VCaP (cell line): Measurements from ENCODE around the gene TGFA.

Source experiments
- H3K27ac ChIP-seq: fragments of 450-650 bp; 2 replicates; pipeline ENCODE4 v1.5.1; 2017
- TF ChIP-seq, protein P1 (sequence below): fragments of 450-650 bp; conservative IDR thresholded peaks from 2 replicates; pipeline ENCODE4 v1.5.1; 2017; ENCODE audit warnings: mild to moderate bottlenecking, moderate library complexity

Gene TGFA

DNA sequence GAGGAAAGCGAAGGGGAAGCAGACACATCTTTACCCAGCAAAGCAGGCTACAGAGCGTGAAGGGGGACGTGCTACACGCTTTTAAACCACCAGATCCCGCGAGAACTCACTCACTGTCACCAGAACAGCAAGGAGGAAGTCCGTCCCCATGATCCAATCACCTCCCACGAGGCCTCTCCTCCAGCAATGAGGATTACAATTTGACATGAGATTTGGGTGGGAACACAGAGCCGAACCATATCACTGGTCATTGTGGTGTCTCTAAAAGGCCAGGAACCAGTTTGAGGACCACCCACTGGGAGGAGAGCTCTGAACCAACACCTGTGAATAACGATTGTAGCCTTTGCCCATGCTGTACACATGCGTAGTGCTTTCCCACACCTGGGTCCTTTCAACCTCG, 135.1 kb downstream of the TGFA start:
- TF ChIP-seq, protein P1, sequence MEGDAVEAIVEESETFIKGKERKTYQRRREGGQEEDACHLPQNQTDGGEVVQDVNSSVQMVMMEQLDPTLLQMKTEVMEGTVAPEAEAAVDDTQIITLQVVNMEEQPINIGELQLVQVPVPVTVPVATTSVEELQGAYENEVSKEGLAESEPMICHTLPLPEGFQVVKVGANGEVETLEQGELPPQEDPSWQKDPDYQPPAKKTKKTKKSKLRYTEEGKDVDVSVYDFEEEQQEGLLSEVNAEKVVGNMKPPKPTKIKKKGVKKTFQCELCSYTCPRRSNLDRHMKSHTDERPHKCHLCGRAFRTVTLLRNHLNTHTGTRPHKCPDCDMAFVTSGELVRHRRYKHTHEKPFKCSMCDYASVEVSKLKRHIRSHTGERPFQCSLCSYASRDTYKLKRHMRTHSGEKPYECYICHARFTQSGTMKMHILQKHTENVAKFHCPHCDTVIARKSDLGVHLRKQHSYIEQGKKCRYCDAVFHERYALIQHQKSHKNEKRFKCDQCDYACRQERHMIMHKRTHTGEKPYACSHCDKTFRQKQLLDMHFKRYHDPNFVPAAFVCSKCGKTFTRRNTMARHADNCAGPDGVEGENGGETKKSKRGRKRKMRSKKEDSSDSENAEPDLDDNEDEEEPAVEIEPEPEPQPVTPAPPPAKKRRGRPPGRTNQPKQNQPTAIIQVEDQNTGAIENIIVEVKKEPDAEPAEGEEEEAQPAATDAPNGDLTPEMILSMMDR: no peak
- no peak overlapping the region for H3K27ac ChIP-seq

DNA sequence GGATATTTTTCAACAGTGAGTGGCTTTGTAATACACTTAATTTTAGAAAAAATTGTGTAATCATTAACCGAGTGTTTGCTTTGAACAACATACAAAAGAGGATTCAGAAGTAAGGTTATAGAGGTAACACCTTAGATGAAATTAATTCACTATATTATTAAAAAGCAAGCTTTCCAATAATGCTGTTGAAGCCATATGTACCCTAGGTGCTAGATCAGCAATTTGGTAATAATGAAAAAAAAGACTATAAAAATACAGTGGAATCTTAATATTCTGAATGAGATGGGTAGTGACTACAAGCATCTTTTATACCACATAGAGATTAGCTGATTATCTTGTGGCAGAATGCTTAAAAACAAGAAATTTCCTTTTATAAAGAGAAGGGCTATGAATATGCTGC, 136.6 kb downstream of the TGFA start:
- TF ChIP-seq, protein P1: no peak
- H3K27ac ChIP-seq: no peak overlapping the region

DNA sequence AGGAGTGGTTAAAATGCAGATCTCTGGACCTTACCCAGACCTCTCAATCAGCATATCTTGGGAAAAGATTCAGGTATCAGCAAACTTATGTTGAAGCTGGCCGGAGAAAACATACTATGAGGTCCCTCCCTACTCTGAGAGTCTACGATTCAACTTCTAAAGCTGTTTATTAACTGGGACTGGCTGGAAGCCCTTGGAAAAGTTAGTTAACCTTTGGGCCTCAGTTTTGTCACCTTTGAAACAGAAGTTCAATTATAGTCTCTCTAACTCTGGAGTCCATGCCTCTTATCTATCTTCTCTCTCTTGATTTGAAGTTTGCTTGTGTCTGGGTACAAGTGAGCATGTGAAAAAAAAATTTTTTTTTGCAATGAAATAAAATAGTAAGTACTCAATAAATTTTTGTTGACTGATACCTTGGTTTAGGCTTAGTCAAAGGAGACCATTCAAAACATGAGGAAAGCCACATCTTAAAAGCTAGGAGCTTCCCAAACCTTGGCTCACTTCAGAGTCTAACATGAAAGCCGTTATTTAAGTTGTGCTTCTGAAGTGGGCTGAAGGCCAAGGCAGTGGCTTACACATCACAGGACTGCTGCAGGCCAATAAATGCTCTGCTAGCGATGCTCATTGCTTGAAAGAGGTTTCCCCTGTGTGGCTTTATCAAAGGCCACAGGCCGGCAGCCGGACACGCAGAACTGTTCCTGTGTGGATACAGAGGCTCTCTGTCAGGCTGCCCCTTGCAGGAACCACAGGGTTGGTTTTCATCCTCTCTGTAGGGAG, 141.1 kb downstream of the TGFA start:
- no peak overlapping the region for H3K27ac ChIP-seq
- TF ChIP-seq, protein P1: no peak

DNA sequence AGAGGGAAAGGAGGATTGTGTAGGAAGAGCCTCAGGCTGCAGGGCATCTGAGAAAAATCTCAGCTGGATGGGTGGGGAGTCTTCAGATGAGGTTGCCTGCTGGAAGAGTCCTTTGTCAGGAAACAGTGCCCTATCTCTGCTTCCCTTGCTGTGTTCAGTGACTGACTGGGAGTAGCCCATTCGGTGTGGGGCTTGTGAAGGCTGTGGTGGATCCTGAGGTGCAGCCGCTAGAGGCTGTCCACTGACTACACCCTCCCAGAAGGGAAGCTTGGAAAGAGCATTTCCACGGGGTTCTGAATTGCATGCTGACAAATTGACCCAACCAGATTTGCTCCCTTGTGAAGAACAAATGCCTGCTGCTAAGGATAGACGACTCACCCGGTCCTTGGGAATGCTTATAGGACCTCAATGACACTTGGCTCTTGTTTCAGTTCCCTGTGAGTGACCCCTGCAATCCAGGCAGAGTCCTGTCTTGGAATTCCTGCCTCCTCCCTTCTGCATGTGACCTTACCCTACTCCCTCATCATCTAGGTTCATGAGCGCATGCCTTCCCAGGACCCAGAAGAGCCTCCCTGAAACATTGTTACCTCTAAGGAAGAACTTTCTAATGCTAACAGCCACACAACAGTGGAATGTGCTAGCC, 142.0 kb downstream of the TGFA start:
- H3K27ac ChIP-seq: no peak overlapping the region
- TF ChIP-seq, protein P1: no peak

DNA sequence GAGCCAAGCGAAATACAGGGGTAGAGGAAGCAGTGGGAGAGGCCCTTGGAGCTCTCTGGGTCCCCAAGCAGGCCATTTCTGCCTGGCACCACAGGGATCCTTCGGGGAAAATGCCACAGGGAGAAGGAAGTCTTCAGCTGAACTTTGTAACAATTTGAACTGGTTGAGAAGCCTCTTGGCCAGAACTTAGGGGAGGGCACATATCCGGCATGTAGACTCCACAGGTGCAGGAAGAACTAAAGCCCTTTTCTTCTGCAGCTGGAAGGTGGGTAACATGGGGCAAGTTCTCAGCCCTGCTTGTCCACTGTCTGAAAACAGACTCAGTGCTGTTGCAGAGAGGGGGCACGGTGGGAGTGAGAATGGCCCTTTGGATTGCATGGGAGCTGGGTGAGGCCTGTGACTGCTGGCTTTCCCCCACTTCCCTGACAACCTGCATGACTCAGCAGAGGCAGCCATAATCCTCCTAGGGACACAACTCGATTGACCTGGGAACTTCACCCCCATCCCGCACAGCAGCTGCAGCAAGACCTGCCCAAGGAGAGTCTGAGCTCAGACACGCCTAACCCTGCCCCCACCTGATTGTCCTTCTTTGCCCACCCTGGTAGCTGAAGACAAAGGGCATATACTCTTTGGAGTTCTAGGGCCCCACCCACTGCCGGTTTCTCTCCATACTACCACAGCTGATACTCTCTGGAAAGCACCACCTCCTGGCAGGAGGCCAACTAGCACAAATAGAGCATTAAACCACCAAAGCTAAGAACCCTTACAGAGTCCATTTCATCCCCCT, 150.2 kb downstream of the TGFA start:
- H3K27ac ChIP-seq: no peak overlapping the region
- TF ChIP-seq, protein P1: no peak

DNA sequence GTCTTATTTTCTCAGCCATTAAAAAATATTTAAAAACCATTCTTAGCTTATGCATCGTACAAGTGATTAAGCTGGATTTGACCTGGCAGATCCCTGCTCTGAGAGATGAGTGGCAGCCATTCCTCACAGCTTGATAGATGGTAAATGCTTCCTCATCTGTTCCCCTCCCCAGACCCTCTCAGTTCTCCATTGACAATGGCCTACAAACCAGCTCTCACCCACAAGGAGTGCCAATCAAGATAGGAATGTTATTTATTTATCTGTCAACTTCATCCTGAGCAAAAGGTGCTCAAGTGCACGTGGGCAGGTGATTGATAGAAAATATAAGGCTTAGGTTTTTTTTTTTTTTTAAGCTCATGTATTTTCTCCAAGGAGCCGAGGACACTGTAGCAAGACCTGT, 153.1 kb downstream of the TGFA start:
- TF ChIP-seq, protein P1: no peak

DNA sequence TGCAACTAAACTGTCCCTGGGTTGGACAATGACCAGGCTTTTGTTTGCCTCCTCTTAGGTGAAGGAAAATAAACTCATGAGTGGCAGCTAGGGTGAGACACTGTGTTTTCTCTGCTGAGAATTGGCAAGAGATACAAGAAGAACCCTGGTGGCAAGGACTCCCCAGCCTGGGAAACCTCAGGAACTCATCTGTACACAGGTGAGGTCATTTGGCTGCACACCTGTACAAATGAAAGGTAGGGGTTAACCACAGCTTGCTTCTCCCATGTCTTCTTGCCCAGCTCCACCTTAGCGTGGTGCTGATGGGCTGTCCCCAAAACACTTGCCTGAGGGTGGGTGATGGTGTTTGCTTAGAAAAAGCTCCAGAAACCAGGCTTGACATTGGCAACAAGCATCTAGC, 154.6 kb downstream of the TGFA start:
- TF ChIP-seq, protein P1: no peak

More for the DNA sequence above, 153.1 kb downstream of the TGFA start:
- no peak overlapping the region for H3K27ac ChIP-seq

More for the DNA sequence above, 154.6 kb downstream of the TGFA start:
- H3K27ac ChIP-seq: no peak overlapping the region
